GM12878 (cell line): ENCODE data around the gene NDRG4.

Experiments used
- CREB1 ChIP-seq: IDR thresholded peaks from 2 replicates; pipeline ENCODE4 v1.6.1; 2012; ENCODE audit warnings: low read depth, mild to moderate bottlenecking, inconsistent platforms
- E2F8 ChIP-seq: fragments of 450-650 bp; IDR thresholded peaks from 2 replicates; pipeline ENCODE4 v1.6.1; 2018; ENCODE audit warnings: mild to moderate bottlenecking, low read depth, moderate library complexity; ENCODE audit not compliant: partially characterized antibody
- ELK1 ChIP-seq: IDR thresholded peaks from 2 replicates; pipeline ENCODE4 v1.6.1; 2012; ENCODE audit warnings: low read depth, low read length, improper control_type of control experiment
- FOXM1 ChIP-seq: IDR thresholded peaks from 2 replicates; pipeline ENCODE4 v1.6.1; 2012; ENCODE audit warnings: low read depth, mild to moderate bottlenecking, inconsistent platforms, low read length, moderate library complexity
- POLR2A ChIP-seq: IDR thresholded peaks from 2 replicates; pipeline ENCODE4 v1.6.1; 2011; ENCODE audit warnings: low read depth, mild to moderate bottlenecking, low read length
- POLR2AphosphoS5 ChIP-seq: IDR thresholded peaks from 2 replicates; pipeline ENCODE4 v1.6.1; 2011; ENCODE audit warnings: mild to moderate bottlenecking, low read length, inconsistent platforms

- no peak for TF ChIP-seq ELK1
- no peak for TF ChIP-seq POLR2AphosphoS5
- TF ChIP-seq CREB1: no peak
- TF ChIP-seq E2F8: no peak
- TF ChIP-seq FOXM1: no peak
- TF ChIP-seq POLR2A: no peak
Observed at GRCh38 chr16:58481931-58482330, 18.0 kb upstream of the NDRG4 start.
